Left ventricle myocardium inferior (tissue), 1 donor: Measurements from ENCODE around the gene ATP2A3. TPM values are rescaled to one million over a fixed set of nuclear protein-coding genes. Genes with fewer than 3 reads are reported as not detected.

Experiments
- DNase-seq: peaks from one replicate; pipeline ENCODE4 v3.0.0-alpha.2; 2020
- H3K27ac ChIP-seq: fragments of 200-600 bp; replicated peaks from 2 replicates; pipeline ENCODE4 v1.8.0; 2021
- H3K27me3 ChIP-seq: fragments of 200-600 bp; 2 replicates; pipeline ENCODE4 v1.8.0; 2021; ENCODE audit warnings: low read depth
- H3K36me3 ChIP-seq: fragments of 200-600 bp; 2 replicates; pipeline ENCODE4 v1.8.0; 2021
- H3K4me1 ChIP-seq: fragments of 200-600 bp; 2 replicates; pipeline ENCODE4 v1.8.0; 2021
- H3K4me3 ChIP-seq: fragments of 200-600 bp; 2 replicates; pipeline ENCODE4 v1.8.0; 2021; ENCODE audit warnings: mild to moderate bottlenecking, moderate library complexity
- H3K9me3 ChIP-seq: fragments of 200-600 bp; replicated peaks from 2 replicates; pipeline ENCODE4 v1.8.0; 2021
- CTCF ChIP-seq: fragments of 200-600 bp; IDR thresholded peaks from 2 replicates; pipeline ENCODE4 v1.8.0; 2021; ENCODE audit warnings: antibody characterized with exemption, mild to moderate bottlenecking, borderline replicate concordance
- intact Hi-C: fragments of 100-400 bp; cut with micrococcal nuclease; formaldehyde crosslinking; loops from one replicate; pipeline ENCODE4 v1.11.0; 2022
- long read RNA-seq: library from polyadenylated mRNA; unstranded; transcript quantifications from one replicate; pipeline ENCODE4 v2.0.0, GENCODE V29; 2021
- total RNA-seq: library from RNA; stranded (reverse); fragmentation: NEBNext Ultra II Directional; extraction: Animal tissue kit (Norgen Biotek cat#: 25700); gene quantifications from one replicate; pipeline ENCODE4 v1.2.1, GENCODE V29; 2021
- donor health status: DM: no; HTN: yes; CAD: no; lungs with severe emphysema.

The ATP2A3 gene
- total RNA-seq, result 8.6 TPM
- long read RNA-seq, full-length matches to known transcripts, result 9 of 24 reads
- long read RNA-seq, partial matches to known transcripts, result 10 of 24 reads
- long read RNA-seq, other reads (novel, unspliced or antisense), result 5 of 24 reads

GRCh38 chr17:3964203-3965117 lies at the start of gene ATP2A3:
TSS of gene ATP2A3 (minus strand) at chr17:3964437. CDS start at chr17:3964291, 146 bp downstream.
- Histone ChIP-seq H3K4me3 (peak within 1 kb of the TSS; percentile 67), H3K27me3 (peaks cover 55% of the 10 kb centered on the region), H3K27ac (peak within 1 kb of the TSS; percentile 77), H3K9me3 (no peaks in the 10 kb centered on the region), H3K4me1 (peaks cover 50% of the 10 kb centered on the region), H3K36me3 (no peaks in the 10 kb centered on the region)
- TF ChIP-seq CTCF, result no peak
- intact Hi-C loops, result no loop called here
- peak; percentile 27 for DNase-seq

GRCh38 chr17:4010754-4011153 lies 46.5 kb upstream of the ATP2A3 start:
- TF ChIP-seq CTCF, result no peak
- no peak overlapping the region for H3K27ac ChIP-seq
- intact Hi-C loops, result no loop called here
- H3K36me3 ChIP-seq, result peaks cover 92% of the 10 kb centered on the region
- H3K27me3 ChIP-seq, result no peaks in the 10 kb centered on the region
- no peak for DNase-seq
- no peaks in the 10 kb centered on the region for H3K9me3 ChIP-seq
- no peaks in the 10 kb centered on the region for H3K4me1 ChIP-seq
- H3K4me3 ChIP-seq, result no peak overlapping the region

GRCh38 chr17:4009186-4009785 lies 45.0 kb upstream of the ATP2A3 start:
- no peaks in the 10 kb centered on the region for H3K9me3 ChIP-seq
- no peak overlapping the region for H3K4me3 ChIP-seq
- intact Hi-C loops, result loop anchor here (5.0 to 10.0 kb wide), 2 partner anchors 77 to 144 kb away; no protein-coding TSS in a partner anchor
- TF ChIP-seq CTCF, result no peak
- no peaks in the 10 kb centered on the region for H3K27me3 ChIP-seq
- DNase-seq, result no peak
- peaks cover 86% of the 10 kb centered on the region for H3K36me3 ChIP-seq
- no peak overlapping the region for H3K27ac ChIP-seq
- H3K4me1 ChIP-seq, result peaks cover 8% of the 10 kb centered on the region

GRCh38 chr17:4008441-4009185 lies 44.4 kb upstream of the ATP2A3 start:
- no peaks in the 10 kb centered on the region for H3K27me3 ChIP-seq
- intact Hi-C loops, result loop anchor here (5.0 to 10.0 kb wide), 2 partner anchors 76 to 144 kb away; no protein-coding TSS in a partner anchor
- no peak for DNase-seq
- no peak for TF ChIP-seq CTCF
- H3K36me3 ChIP-seq, result peaks cover 79% of the 10 kb centered on the region
- no peak overlapping the region for H3K27ac ChIP-seq
- H3K9me3 ChIP-seq, result no peaks in the 10 kb centered on the region
- H3K4me1 ChIP-seq, result peaks cover 14% of the 10 kb centered on the region
- no peak overlapping the region for H3K4me3 ChIP-seq

GRCh38 chr17:4008082-4008435 lies 43.8 kb upstream of the ATP2A3 start:
- intact Hi-C loops, result loop anchor here (5.0 to 10.0 kb wide), 2 partner anchors 76 to 143 kb away; no protein-coding TSS in a partner anchor
- no peaks in the 10 kb centered on the region for H3K27me3 ChIP-seq
- H3K4me3 ChIP-seq, result no peak overlapping the region
- DNase-seq, result no peak
- no peak for TF ChIP-seq CTCF
- H3K4me1 ChIP-seq, result peaks cover 17% of the 10 kb centered on the region
- peaks cover 74% of the 10 kb centered on the region for H3K36me3 ChIP-seq
- H3K27ac ChIP-seq, result no peak overlapping the region
- no peaks in the 10 kb centered on the region for H3K9me3 ChIP-seq
